Endothelial cell of umbilical vein (primary cell): ENCODE data around the gene DNM2. TPM values are rescaled to one million over a fixed set of nuclear protein-coding genes. Genes with fewer than 3 reads are reported as not detected.

Experiments used
- BruUV-seq: library from RNA; stranded (reverse); fragments of 400-500 nt; replicated peaks from 2 replicates; lab custom pipeline; 2021; lab: Mats Ljungman, UMichigan
- CTCF ChIA-PET: fragments of 300-600, 350-600 bp; sonication (Branson Sonifier 250); formaldehyde crosslinking; loops from one replicate; lab custom pipeline; 2021; ENCODE audit warnings: antibody characterized with exemption, inconsistent platforms; lab: Charles Lee
- POLR2A ChIA-PET: fragments of 300-600, 350-600 bp; sonication (Branson Sonifier 250); formaldehyde crosslinking; loops from one replicate; lab custom pipeline; 2021; ENCODE audit warnings: antibody characterized with exemption, inconsistent platforms; lab: Charles Lee
- DNase-seq: peaks from one replicate; pipeline ENCODE4 v3.0.0-alpha.2; 2011; ENCODE audit warnings: low read depth, low spot score
- FAIRE-seq: peaks from 2 replicates; lab custom pipeline; 2011; peaks lifted over from hg19 to GRCh38; lab: Jason Lieb, UNC
- H2AFZ ChIP-seq: 2 replicates; pipeline ENCODE4 v1.6.0; 2012; ENCODE audit warnings: low read depth, low read length, control low read depth, inconsistent platforms
- H3K27ac ChIP-seq: 2 replicates; pipeline ENCODE4 v1.5.1; 2011; ENCODE audit warnings: low read depth, mild to moderate bottlenecking, control low read depth, low read length, moderate library complexity; ENCODE audit not compliant: insufficient read depth
- H3K27me3 ChIP-seq, 2 experiments: 2 replicates each; pipeline versions ENCODE4 v1.6.0 to v1.6.1; 2011; ENCODE audit warnings: low read length in 2 of 2, mixed read lengths in 1 of 2; ENCODE audit not compliant: control insufficient read depth in 2 of 2, insufficient read depth in 2 of 2
- H3K36me3 ChIP-seq, 2 experiments: 2 replicates in 1 of 2; 3 replicates in 1 of 2; pipeline ENCODE4 v1.5.1; 2011; ENCODE audit warnings: low read length in 2 of 2, mild to moderate bottlenecking in 1 of 2, moderate library complexity in 1 of 2; ENCODE audit not compliant: control insufficient read depth in 2 of 2, insufficient read depth in 2 of 2; ENCODE audit errors: extremely low read depth in 1 of 2
- H3K4me1 ChIP-seq: 3 replicates; pipeline ENCODE4 v1.5.1; 2011; ENCODE audit warnings: mild to moderate bottlenecking, low read length; ENCODE audit not compliant: control insufficient read depth, insufficient read depth; ENCODE audit errors: extremely low read depth
- H3K4me2 ChIP-seq: 2 replicates; pipeline ENCODE4 v1.6.1; 2011; ENCODE audit warnings: low read length, control low read depth, mixed read lengths; ENCODE audit not compliant: insufficient read depth
- H3K4me3 ChIP-seq, 3 experiments: fragments of 200-600 bp in 1 of 3; sonication (generic), shearing (Covaris generic) in 1 of 3; replicated peaks in 1 of 3; 2 replicates each; pipeline ENCODE4 v1.5.1; 2011 to 2016; ENCODE audit warnings: control low read depth in 3 of 3, low read length in 3 of 3, mild to moderate bottlenecking in 2 of 3, inconsistent platforms in 1 of 3, low read depth in 1 of 3, moderate library complexity in 1 of 3; ENCODE audit not compliant: insufficient read depth in 1 of 3
- H3K79me2 ChIP-seq: 2 replicates; pipeline ENCODE4 v1.6.0; 2012; ENCODE audit warnings: low read length, inconsistent platforms; ENCODE audit not compliant: control insufficient read depth, insufficient read depth
- H3K9ac ChIP-seq: replicated peaks from 2 replicates; pipeline ENCODE3; 2011; ENCODE audit warnings: low read length, control low read depth; ENCODE audit not compliant: insufficient read depth; ENCODE audit errors: extremely low read depth
- H3K9me1 ChIP-seq: replicated peaks from 3 replicates; pipeline ENCODE4 v1.6.0; 2011; ENCODE audit warnings: mild to moderate bottlenecking, low read length; ENCODE audit not compliant: control insufficient read depth, insufficient read depth; ENCODE audit errors: extremely low read depth
- H3K9me3 ChIP-seq: replicated peaks from 2 replicates; pipeline ENCODE4 v1.5.1; 2012; ENCODE audit warnings: low read length, inconsistent platforms; ENCODE audit not compliant: control insufficient read depth, insufficient read depth
- H4K20me1 ChIP-seq: replicated peaks from 2 replicates; pipeline ENCODE3; 2011; ENCODE audit warnings: mild to moderate bottlenecking, low read length; ENCODE audit not compliant: control insufficient read depth, insufficient read depth; ENCODE audit errors: extremely low read depth
- EZH2 ChIP-seq: IDR thresholded peaks from 2 replicates; pipeline ENCODE4 v1.6.1; 2012; ENCODE audit warnings: borderline replicate concordance, low read depth, mild to moderate bottlenecking, moderate library complexity, low read length, inconsistent platforms; ENCODE audit not compliant: severe bottlenecking
- FOS ChIP-seq: IDR thresholded peaks from 2 replicates; pipeline ENCODE4 v1.6.1; 2011; ENCODE audit warnings: mild to moderate bottlenecking, low read length, moderate library complexity, borderline replicate concordance; ENCODE audit not compliant: insufficient read depth
- GATA2 ChIP-seq: IDR thresholded peaks from 2 replicates; pipeline ENCODE4 v1.7.0; 2011; ENCODE audit warnings: low read depth, mild to moderate bottlenecking, moderate library complexity, mixed read lengths, low read length; ENCODE audit not compliant: insufficient read length, insufficient read depth
- JUN ChIP-seq: IDR thresholded peaks from 2 replicates; pipeline ENCODE4 v1.6.1; 2011; ENCODE audit warnings: borderline replicate concordance, low read depth; ENCODE audit not compliant: insufficient read length, insufficient read depth
- MYC ChIP-seq: IDR thresholded peaks from one replicate; pipeline ENCODE4 v1.6.1; 2011; ENCODE audit warnings: mild to moderate bottlenecking, low read depth, low read length
- POLR2A ChIP-seq: IDR thresholded peaks from 2 replicates; pipeline ENCODE4 v1.6.1; 2012; ENCODE audit warnings: low read depth, mild to moderate bottlenecking, control low read depth, low read length
- POLR2AphosphoS5 ChIP-seq: IDR thresholded peaks from 2 replicates; pipeline ENCODE4 v1.6.1; 2012; ENCODE audit warnings: low read depth, mild to moderate bottlenecking, control low read depth, low read length, moderate library complexity; ENCODE audit not compliant: insufficient read depth
- dilution Hi-C: fragments of 300-500 bp; cut with MboI; formaldehyde crosslinking; loops from one replicate; pipeline ENCODE4 v1.15.0; 2019; ENCODE audit warnings: low sequenced_read_pairs; ENCODE audit not compliant: extremely low pct_ligation_motif_present
- intact Hi-C: fragments of 100-400 bp; cut with micrococcal nuclease; formaldehyde crosslinking; loops from one replicate; pipeline ENCODE4 v1.10.0; 2022
- polyA plus RNA-seq, 4 experiments: library from polyadenylated mRNA; depleted of rRNA in 3 of 4; stranded (reverse) in 3 of 4; unstranded in 1 of 4; fragments of >200 nt; gene quantifications; 2 replicates each; pipeline versions ENCODE4 v1.2.1 to v1.2.3, GENCODE V29; 2011 to 2012; ENCODE audit warnings: missing spikeins in 1 of 4
- total RNA-seq: library from RNA; stranded (reverse); gene quantifications from 2 replicates; pipeline ENCODE4 v1.2.3, GENCODE V29; 2021
- TF ChIP-seq, protein P1 (sequence below): IDR thresholded peaks from 2 replicates; pipeline ENCODE4 v1.6.1; 2011; ENCODE audit not compliant: insufficient read depth, insufficient read length
- TF ChIP-seq, protein P2 (sequence below), 2 donors: IDR thresholded peaks; 1 replicate in 1 of 2; 2 replicates in 1 of 2; pipeline ENCODE4 v1.5.1; 2011; ENCODE audit warnings: low read length in 2 of 2, mild to moderate bottlenecking in 2 of 2, moderate library complexity in 2 of 2, control low read depth in 1 of 2, inconsistent platforms in 1 of 2, low read depth in 1 of 2; ENCODE audit not compliant: insufficient read depth in 1 of 2; ENCODE audit errors: extremely low read depth in 1 of 2

Gene DNM2
- total and polyA plus RNA-seq, 2 donors (not counting 3 experiments of a cell fraction or from before 2014, with no cell fraction given) = 81.8 to 175 TPM

DNA sequence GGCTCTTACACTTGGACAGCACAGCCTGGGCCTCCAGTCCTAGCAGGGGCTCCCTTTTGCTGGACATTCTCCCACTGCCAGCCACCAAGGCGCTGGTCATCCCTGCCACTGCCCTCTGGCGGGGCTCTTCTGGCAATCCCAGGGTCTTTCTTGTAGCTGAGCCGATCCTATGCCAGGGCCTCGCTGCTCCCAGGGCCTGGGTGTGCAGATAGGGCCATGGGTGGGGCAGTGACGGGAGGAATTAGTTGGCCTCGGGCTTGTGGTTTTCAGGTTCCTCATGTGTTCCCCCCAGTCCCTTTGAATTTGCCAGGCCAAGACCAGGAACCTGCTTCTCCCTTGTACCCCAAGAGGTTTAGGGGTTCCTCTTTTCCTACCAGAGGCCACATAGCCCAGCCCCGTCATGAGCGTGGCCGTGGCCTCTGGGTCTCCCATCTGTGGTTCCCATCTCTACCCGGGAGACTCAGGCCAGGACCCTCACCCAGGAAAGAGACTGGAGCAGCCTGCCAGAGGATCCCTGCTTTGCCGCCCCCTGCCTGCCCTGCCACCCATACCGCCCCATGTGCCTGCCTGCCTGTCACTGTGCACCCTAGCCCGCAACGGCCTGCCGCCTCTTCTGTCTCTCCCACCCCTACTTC lies 91.9 kb downstream of the DNM2 start:
- peaks cover 2 to 23% of the 10 kb centered on the region in 2 experiments for H3K36me3 ChIP-seq

GRCh38 chr19:10811391-10812111 lies 93.7 kb downstream of the DNM2 start:
- Histone ChIP-seq H3K79me2 (peaks cover 1% of the 10 kb centered on the region), H3K4me3 (no peak overlapping the region), H3K27me3 (no peaks in the 10 kb centered on the region), H3K27ac (peak overlapping the region; percentile 19), H3K9me1 (no peaks in the 10 kb centered on the region), H3K4me2 (no peak overlapping the region), H3K9me3 (no peaks in the 10 kb centered on the region), H3K9ac (no peak overlapping the region), H2AFZ (no peak overlapping the region), H4K20me1 (no peaks in the 10 kb centered on the region), H3K4me1 (peaks cover 8% of the 10 kb centered on the region), H3K36me3 (peaks cover 4 to 31% of the 10 kb centered on the region in 2 experiments)
- no peak for TF ChIP-seq POLR2A
- TF ChIP-seq, protein P1, sequence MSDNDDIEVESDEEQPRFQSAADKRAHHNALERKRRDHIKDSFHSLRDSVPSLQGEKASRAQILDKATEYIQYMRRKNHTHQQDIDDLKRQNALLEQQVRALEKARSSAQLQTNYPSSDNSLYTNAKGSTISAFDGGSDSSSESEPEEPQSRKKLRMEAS = no peak
- no peak for TF ChIP-seq FOS
- TF ChIP-seq GATA2 = no peak
- no peak for TF ChIP-seq JUN
- TF ChIP-seq POLR2AphosphoS5 = no peak
- no peak for TF ChIP-seq EZH2
- TF ChIP-seq, protein P2, sequence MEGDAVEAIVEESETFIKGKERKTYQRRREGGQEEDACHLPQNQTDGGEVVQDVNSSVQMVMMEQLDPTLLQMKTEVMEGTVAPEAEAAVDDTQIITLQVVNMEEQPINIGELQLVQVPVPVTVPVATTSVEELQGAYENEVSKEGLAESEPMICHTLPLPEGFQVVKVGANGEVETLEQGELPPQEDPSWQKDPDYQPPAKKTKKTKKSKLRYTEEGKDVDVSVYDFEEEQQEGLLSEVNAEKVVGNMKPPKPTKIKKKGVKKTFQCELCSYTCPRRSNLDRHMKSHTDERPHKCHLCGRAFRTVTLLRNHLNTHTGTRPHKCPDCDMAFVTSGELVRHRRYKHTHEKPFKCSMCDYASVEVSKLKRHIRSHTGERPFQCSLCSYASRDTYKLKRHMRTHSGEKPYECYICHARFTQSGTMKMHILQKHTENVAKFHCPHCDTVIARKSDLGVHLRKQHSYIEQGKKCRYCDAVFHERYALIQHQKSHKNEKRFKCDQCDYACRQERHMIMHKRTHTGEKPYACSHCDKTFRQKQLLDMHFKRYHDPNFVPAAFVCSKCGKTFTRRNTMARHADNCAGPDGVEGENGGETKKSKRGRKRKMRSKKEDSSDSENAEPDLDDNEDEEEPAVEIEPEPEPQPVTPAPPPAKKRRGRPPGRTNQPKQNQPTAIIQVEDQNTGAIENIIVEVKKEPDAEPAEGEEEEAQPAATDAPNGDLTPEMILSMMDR (IDR thresholded peaks at IDR 0.05; ENCODE audit: extremely low read depth in 1 of 2, insufficient read depth in 1 of 2, low read depth in 1 of 2, low read length in 2 of 2) = no peak
- TF ChIP-seq MYC = no peak
- intact Hi-C loops (no loop called here), dilution Hi-C loops (no loop called here)
- no TSS peak for BruUV-seq
- CTCF ChIA-PET = interaction anchor here (1.1 kb wide), 1 partner anchor 94 kb away, joined by 3 read pairs; the partner anchor contains the start of gene DNM2
- no peak for FAIRE-seq
- POLR2A ChIA-PET = no interaction called here
- no peak for DNase-seq

More for the DNA sequence above, 91.9 kb downstream of the DNM2 start:
- no peaks in the 10 kb centered on the region for H3K9me3 ChIP-seq
- H3K4me3 ChIP-seq = no peak overlapping the region
- no TSS peak for BruUV-seq
- no peak overlapping the region for H3K27ac ChIP-seq
- CTCF ChIA-PET = interaction anchor here (1.0 kb wide), 1 partner anchor 54 kb away, joined by 3 read pairs; no protein-coding TSS in a partner anchor
- no peak overlapping the region for H2AFZ ChIP-seq
- peaks cover 8% of the 10 kb centered on the region for H3K4me1 ChIP-seq
- DNase-seq = no peak
- TF ChIP-seq, protein P1 = no peak
- TF ChIP-seq POLR2A (no peak), JUN (no peak), POLR2AphosphoS5 (no peak), GATA2 (no peak), FOS (no peak)
- H3K4me2 ChIP-seq = no peak overlapping the region
- dilution Hi-C loops = no loop called here
- H3K9ac ChIP-seq = no peak overlapping the region
- intact Hi-C loops = no loop called here
- H3K79me2 ChIP-seq = no peaks in the 10 kb centered on the region
- H3K9me1 ChIP-seq = no peaks in the 10 kb centered on the region
- FAIRE-seq = no peak
- POLR2A ChIA-PET = no interaction called here
- no peaks in the 10 kb centered on the region for H3K27me3 ChIP-seq
- no peaks in the 10 kb centered on the region for H4K20me1 ChIP-seq
